ENCODE results near the gene CDH23. TPM values are rescaled to one million over a fixed set of nuclear protein-coding genes. Genes with fewer than 3 reads are reported as not detected.

CDH23 gene
- total RNA-seq, 1 donor from 2014 or later, result 3.7 TPM

DNA sequence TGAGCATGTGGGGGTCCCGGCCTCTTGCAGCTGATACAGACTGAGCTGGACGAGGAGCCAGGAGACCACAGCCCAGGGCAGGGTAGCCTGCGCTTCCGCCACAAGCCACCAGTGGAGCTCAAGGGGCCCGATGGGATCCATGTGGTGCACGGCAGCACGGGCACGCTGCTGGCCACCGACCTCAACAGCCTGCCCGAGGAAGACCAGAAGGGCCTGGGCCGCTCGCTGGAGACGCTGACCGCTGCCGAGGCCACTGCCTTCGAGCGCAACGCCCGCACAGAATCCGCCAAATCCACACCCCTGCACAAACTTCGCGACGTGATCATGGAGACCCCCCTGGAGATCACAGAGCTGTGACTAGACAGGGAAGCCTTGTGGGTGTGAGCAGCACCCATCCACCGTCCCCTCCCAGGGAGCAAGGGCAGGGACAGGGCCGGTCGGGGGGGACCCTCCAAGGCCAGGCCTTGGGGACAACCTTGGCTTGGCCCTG lies 418.2 kb downstream of the CDH23 start:
- intact Hi-C loops (cut with DNase I), result loop anchor here (5.0 kb wide), 1 partner anchor 498 kb away; the partner anchor contains the start of gene SLC29A3
- DNase-seq (no peak), ATAC-seq (ENCODE audit: poor library complexity) (no peak)

DNA sequence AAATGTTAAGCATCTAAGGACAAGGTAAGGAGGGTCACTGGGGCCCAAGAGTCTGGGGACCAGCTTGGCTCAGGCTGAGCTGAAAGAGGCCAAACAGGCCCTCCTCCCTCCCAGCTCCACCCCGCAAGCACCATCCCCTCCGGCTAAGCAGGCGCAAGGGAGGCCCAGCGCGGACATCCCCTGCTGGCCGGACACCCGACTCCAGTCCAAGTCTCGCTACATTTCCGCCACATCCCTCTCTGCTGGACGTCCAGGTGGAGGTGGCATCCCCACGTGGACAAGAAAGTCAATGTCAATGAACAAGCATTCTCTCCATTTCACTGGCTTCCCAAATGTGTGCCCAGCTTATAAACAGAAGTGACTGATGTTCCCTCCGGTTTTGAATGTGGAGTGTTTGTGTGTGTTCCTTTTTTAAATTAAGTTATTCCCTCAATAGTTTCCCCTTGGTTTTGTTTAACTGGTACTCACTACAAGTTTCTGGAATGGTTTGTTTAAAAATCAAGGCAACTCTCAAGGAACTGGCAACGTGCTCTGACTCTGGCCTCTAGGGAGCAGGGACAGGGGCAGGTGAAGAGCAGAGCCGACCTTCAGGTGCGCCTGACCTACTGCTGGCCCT lies 418.9 kb downstream of the CDH23 start:
- ATAC-seq (ENCODE audit: poor library complexity) (no peak), DNase-seq (no peak)
- intact Hi-C loops (cut with DNase I), result no loop called here

DNA sequence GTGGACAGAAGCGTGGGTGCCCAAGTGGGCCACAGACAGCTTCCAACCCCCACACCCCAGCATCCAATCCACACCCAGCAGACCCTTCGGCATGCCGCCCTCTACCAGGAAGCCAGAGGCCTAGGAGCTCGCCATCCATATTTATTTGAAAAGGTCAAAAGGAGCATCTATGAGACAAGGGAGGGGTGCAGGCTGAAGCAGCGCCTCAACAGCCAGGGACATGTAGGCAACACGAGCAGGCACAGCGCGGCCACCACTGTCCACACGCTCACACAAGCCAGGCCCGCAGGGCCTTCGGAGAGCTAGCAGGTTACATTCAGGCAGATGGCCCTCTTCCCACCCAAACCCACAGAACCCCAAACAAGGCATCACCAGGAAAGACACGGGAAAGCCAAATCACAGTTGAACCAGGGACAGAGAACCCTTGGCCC lies 419.7 kb downstream of the CDH23 start:
- DNase-seq (no peak), ATAC-seq (ENCODE audit: poor library complexity) (no peak)
- intact Hi-C loops (cut with DNase I), result no loop called here

DNA sequence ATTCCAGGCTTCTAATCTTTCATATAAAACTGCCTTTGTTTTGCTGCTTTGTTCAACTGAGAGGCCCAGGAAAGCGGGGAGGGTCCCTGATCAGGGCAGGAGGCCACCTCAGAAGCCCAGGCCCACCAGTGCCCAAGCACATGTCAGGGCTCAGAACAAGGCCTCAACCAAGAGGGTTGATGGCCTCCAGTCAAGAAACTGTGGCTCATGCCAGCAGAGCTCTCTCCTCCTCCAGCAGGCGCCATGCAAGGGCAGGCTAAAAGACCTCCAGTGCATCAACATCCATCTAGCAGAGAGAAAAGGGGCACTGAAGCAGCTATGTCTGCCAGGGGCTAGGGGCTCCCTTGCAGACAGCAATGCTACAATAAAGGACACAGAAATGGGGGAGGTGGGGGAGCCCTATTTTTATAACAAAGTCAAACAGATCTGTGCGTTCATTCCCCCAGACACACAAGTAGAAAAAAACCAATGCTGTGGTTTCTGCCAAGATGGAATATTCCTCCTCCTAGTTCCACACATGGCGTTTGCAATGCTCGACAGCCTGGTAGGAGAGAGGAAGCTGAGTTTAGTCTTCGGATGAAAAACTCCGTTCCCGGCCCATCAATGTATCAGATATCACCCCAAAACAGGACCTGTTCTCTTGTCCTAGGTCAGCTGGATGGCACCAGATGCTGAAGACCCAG lies 420.4 kb downstream of the CDH23 start:
- intact Hi-C loops (cut with DNase I), result no loop called here
- ATAC-seq (ENCODE audit: poor library complexity) (no peak), DNase-seq (no peak)

DNA sequence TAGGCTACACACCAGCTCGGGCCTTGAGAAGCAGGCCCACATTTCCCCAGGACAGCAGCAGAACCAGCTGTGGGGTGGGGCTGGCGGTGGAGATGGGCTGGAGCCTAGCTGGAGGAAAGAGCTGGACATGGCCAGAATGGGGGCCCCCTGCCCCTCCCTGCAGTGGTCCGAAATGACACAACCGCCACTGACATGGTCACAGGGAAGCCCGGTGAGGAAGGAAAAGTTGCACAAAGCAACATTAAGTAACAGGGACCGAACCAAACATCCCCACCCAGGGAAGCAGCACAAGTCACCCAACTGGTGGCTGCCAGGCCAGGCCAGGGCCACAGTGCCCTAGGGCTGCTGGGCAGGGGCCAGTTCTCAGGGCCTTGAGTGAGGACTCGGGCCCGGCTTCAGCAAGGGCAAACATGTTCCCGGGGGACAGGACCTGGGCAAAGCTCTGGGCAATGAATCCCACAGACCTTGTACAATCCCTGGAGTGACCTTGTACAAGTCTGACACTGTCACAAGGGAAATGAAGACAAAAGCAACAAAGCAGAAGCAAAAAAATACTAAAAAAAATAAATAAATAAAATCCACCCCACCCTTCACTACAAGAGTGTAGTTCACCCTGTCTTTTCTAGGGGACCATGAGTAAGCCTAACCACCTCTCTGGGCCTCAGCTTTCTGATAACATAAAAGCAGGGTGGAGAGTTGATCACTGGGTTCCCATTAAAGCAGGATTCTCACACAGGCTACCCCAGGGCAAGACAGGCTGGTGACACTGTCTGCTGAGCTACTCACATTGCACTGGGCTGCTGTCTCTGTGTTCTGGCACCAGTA lies 421.3 kb downstream of the CDH23 start:
- DNase-seq (peak; percentile 85), ATAC-seq (ENCODE audit: poor library complexity) (peak; percentile 78)
- intact Hi-C loops (cut with DNase I), result no loop called here

DNA sequence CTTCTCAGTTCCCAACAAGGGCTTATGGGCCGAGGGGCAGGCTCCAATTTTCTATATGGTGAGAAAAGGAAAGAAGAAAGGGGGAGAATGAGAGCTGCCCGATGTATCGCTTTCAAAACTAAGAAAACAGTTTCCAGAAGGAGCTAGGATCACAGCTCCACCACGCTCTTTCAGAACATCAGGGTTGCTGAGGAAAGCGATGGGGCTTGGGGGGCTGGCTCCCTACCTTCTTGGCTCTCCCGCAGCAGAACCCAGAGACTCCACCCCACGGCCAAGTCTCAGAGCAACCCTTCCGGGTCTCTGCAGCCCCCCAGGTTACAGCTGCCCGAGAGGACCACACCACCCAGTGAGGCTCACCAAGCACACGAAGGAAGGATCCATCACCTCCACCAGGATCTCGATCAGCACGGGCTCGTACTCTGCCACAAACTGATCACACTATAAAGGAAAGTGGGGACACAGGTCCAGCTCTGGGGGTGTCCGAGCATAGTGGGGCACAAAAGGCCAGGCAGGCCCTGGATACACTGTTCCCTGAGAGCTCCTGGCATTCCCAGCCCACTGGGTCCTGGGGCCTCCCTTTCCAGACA lies 422.0 kb downstream of the CDH23 start:
- ATAC-seq (ENCODE audit: poor library complexity), result no peak
- intact Hi-C loops (cut with DNase I), result no loop called here
- no peak for DNase-seq

DNA sequence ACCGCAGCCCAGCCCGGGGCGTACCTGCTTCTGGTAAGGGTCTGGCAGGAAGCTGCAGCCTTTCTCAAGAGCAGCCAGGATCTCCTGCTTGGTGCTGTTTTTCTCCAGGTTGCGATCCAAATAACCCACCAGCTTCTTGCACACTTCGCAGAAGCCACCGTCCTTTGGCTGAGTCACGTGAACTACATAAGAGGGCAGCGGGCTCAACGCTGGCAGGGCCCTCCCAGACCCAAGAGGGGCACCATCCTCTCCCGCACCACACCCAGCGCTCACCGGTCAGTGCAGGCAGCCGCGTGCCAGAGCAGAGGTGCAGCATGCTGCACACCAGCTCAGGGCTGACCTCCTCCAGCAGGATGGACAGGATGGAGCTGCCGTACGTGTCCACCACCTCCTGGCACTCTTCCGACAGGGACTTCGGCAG lies 422.7 kb downstream of the CDH23 start:
- intact Hi-C loops (cut with DNase I), result no loop called here
- no peak for ATAC-seq (ENCODE audit: poor library complexity)
- no peak for DNase-seq

DNA sequence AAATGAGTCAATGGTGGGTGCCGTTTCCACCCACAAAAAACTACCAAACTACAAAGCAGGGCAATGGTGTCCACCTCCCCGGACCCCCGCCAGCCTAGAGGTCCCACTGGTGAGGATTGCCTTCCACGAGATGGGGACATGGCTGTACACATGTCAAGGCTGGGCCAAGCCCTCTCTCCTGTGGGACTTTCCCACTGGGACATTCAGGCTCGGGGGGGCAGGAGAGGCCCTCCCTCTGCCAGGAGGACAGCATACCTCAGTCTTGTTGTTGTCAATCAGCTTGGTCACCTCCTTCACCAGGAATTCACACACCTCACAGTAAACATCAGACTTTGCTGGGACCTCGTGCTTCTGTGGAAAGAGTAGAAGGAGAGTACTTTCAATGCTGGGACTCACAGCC lies 423.3 kb downstream of the CDH23 start:
- ATAC-seq (ENCODE audit: poor library complexity) (no peak), DNase-seq (no peak)
- intact Hi-C loops (cut with DNase I), result no loop called here

DNA sequence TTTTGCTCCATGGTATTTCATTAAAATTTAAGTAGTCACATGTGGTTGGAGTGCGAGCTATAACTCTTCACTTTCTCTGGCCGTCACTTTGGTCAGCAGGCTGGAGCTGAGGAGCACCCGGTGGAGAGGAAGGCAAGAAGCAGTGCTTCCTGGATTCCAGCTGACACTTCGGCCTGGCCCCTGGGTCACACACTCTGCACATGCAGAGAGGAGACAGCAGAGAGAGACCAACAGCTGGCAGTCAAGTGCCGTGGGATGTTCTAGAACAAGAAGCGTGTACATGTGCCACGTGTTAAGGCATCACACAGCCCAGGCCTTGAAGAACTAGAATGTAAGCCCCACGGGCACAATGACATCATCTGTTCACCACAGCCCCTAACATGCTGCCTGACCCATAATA lies 424.2 kb downstream of the CDH23 start:
- intact Hi-C loops (cut with DNase I), result no loop called here
- no peak for ATAC-seq (ENCODE audit: poor library complexity)
- no peak for DNase-seq

DNA sequence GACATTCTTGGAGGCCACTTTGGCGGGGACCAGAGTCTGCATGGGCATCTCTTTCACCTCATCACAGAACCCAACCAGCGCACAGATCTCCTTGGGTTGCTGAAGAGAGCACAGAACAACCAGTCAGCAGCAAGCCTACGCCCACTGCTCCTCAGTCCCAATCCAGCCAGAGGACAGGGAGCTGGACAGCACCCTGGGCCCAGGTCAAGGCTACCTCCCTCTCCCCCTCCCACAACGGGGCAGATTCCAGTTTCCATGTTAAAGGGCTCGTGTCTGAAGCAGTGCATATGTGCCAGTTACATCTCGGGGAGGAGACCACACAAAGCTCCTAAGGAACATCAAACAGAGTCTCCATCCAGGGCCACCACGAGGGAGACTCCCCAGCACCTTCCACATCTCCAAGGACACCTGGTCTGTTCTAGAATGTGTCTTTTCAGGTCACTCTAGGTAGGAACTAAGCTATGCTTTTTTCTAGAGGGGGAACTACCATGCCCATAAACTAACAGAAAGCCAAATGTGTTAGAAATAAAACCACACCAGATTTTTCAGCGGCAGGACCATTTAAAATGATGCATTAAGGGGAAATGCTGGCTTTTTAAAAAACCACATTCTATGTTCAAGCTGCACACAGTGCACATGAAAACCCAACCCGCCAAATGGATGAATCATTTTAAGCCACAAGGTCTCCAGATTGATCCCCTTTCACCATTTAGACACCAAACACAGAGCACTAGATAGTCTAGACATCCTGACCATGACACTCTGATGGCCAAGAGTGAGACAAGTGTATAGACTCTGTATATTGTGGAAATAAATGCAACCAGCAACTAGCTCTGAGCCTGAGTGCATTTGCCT lies 425.4 kb downstream of the CDH23 start:
- no peak for DNase-seq
- intact Hi-C loops (cut with DNase I), result no loop called here
- ATAC-seq (ENCODE audit: poor library complexity), result no peak

DNA sequence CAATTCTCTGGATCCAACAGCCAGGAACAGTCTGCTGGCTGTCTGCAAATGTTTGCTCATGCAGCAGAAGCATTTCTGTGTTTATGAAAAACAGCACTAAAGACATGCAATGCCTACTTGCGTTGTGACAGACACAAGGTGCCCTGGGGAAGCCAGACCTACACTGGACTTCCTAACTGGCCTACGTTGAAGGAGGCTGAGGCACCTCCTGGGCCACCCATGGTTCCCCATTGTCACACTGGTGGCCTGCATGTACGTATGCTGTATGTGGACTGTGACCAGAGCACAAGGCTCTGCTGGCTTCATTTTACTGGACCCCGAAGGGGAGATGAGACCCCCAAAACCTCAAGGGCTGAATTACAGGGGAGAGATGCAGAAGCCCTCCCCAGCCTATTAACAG lies 426.6 kb downstream of the CDH23 start:
- DNase-seq, result peak; percentile 8
- no peak for ATAC-seq (ENCODE audit: poor library complexity)

DNA sequence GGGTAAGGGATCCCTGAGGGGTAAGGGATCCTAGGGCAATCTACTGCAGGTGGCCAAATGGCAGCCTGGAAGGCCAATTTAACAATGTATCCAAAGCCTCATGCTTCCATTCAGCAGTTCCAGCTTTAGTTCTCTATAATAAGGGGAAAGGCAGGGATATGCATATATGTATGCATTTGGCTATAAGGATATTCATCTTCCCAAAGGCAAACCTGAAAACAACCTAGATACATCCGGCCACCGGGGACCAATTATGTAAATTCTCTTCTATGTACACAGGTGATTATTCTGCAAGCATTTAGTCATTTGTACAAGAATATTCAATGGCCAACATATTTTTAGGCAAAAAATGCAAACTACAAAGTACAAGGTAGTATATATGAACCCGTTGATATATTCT lies 427.6 kb downstream of the CDH23 start:
- intact Hi-C loops (cut with DNase I), result no loop called here
- DNase-seq (no peak), ATAC-seq (ENCODE audit: poor library complexity) (no peak)

More for the DNA sequence above, 426.6 kb downstream of the CDH23 start:
- intact Hi-C loops (cut with DNase I), result no loop called here

DNA sequence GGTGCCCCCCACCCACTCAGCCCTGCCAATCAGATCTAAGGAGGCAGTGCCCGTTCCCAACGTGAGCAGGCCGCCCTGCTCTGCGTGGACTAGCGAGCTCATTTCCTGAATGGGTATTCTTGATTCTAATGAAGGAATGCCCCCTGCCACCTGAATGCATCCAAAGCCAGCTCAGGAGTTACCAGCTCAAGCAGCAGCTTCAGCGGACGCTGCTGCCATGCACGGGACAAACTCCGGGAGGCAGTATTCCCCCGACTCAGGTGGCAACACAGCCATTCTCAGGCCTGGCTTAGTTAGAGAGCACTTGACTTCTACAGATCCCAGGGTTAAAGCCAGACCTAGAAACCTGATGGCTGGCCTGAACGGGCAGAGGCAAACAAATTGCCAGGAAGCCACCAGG lies 428.5 kb downstream of the CDH23 start:
- intact Hi-C loops (cut with DNase I), result no loop called here

DNA sequence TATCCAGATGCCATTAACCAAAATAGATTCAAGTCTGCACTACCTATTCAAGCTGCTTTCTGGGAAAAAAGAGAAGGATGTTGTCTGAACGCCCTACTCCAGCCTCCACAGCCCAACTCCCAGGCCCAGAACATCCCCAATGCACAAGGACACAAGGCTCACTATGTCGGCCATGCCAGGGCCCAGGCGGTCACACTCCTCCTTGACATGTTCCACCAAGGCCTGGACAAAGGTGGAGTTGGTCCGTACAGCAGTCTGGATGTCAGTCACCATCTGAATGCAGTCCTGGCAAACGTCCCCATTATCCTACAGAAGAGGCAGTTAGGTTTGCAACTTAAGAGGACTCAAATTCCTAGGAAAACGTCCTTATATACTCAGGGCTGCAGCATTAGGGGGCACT lies 431.1 kb downstream of the CDH23 start:
- intact Hi-C loops (cut with DNase I), result no loop called here
- ATAC-seq (ENCODE audit: poor library complexity) (no peak), DNase-seq (no peak)

More for the DNA sequence above, 428.5 kb downstream of the CDH23 start:
- no peak for DNase-seq
- ATAC-seq (ENCODE audit: poor library complexity), result no peak

DNA sequence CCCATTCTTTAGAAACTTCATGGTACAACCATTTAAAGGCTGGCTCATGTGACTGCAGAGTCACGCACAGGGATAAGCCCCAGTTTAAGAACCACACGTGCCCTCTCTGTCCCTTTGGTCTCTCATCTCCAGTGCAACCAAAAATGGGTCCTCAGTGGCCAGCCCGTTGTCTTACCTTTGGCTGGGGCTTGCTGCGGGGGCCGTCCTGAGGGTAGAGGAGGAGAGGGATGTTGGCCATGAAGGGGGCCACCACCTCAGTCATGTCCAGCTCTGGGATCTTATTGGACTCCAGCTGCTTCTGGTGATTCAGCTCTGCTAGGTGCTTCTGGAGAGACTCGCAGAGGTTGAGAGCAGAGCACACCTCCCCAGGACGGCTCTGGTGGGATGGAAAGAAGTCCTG lies 432.0 kb downstream of the CDH23 start:
- intact Hi-C loops (cut with DNase I), result no loop called here
- DNase-seq, result no peak
- no peak for ATAC-seq (ENCODE audit: poor library complexity)

DNA sequence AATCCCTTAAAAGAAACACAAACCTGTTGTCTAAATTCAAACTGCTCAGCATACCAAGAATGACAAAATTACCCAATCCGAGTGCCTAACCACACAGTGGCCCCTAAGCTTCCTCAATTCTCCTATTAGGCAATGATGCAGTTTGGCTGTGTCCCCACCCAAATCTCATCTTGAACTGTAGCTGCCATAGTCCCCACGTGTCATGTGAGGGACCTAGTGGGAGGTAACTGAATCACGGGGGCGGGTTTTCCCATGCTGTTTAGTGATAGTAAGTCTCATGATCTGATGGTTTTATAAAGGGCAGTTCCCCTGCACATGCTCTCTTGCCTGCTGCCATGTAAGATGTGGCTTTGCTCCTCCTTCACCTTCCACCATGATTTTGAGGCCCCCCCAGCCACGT lies 432.5 kb downstream of the CDH23 start:
- intact Hi-C loops (cut with DNase I), result no loop called here
- peak; percentile 72 for DNase-seq

DNA sequence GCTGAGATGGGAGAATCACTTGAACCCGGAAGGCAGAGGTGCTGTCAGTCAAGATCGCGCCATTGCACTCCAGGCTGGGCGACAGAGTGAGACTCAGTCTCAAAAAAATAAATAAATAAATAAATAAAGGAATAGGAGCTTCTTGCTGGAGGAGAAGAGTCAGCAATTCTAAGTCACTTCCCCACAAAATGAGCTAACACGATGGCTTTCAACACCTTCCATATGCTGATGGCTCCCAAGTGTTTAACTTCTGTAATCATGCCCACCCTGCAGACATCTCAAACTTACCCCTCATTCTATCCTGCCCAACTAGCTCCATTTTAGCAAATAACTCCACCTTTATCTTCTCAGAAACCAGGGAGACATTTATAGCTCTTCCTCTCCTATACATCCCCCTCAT lies 433.2 kb downstream of the CDH23 start:
- ATAC-seq (ENCODE audit: poor library complexity), result peak; percentile 11
- intact Hi-C loops (cut with DNase I), result no loop called here
- DNase-seq, result no peak

More for the DNA sequence above, 432.5 kb downstream of the CDH23 start:
- peak; percentile 68 for ATAC-seq (ENCODE audit: poor library complexity)

DNA sequence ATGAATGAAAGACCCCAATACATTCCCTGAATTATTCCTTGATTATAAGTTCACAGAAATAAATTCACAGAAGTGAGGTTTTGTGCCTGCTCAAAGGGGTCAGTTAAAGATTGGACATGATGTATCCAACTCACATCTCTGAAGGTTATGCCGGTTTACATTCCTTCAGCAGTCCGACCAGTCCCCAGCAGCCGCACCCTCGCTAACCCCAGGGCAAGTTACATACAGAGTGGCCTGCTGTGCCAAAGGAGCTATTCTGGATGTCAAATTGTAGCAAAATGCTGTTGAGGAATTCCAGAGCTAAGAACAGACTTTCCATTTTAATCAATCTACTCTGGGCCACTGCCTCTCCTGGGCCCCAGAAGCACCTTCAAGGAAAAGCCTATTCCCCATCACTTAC lies 434.0 kb downstream of the CDH23 start:
- intact Hi-C loops (cut with DNase I), result no loop called here
- DNase-seq, result no peak
- no peak for ATAC-seq (ENCODE audit: poor library complexity)

Measured in Right ventricle myocardium superior (tissue), 1 donor.